K562 treated with DMSO at 1 percent for 24 hours (cell line): ENCODE data around the gene ZFYVE21. TPM values are rescaled to one million over a fixed set of nuclear protein-coding genes. Genes with fewer than 3 reads are reported as not detected.

ENCODE experiments used
- total RNA-seq: library from RNA; unstranded; fragments of 300-600 nt; gene quantifications from 2 replicates; pipeline ENCODE4 v1.2.3, GENCODE V29; 2022; ENCODE audit warnings: low read depth; ENCODE audit not compliant: insufficient read depth

Gene ZFYVE21
- total RNA-seq: 18.9 and 19.4 TPM in 2 replicates

GRCh38 chr14:103715052-103716000 lies at the start of gene ZFYVE21, which contains the start of gene XRCC3:
ZFYVE21 (plus strand) TSS chr14:103715810; CDS start chr14:103715842, 32 bp downstream.
XRCC3 (minus strand) TSS chr14:103715451; CDS start chr14:103711087, 4,364 bp downstream.

Other genes starting within 250 kb of the ZFYVE21 start
- 286 and 315 TPM in 2 replicates for gene CKB, start 193.0 kb upstream of the ZFYVE21 start, total RNA-seq
- 6.5 TPM in 2 replicates for gene TRMT61A, start 186.6 kb upstream of the ZFYVE21 start, total RNA-seq
- gene BAG5, start 153.2 kb upstream of the ZFYVE21 start, total RNA-seq: 6.2 and 7.2 TPM in 2 replicates
- 33.4 and 61.9 TPM in 2 replicates for gene COA8, start 152.8 kb upstream of the ZFYVE21 start, total RNA-seq
- 130 and 136 TPM in 2 replicates for gene KLC1, start 86.6 kb upstream of the ZFYVE21 start, total RNA-seq
- 31.3 and 35.0 TPM in 2 replicates for gene XRCC3, start 359 bp upstream of the ZFYVE21 start, total RNA-seq
- gene PPP1R13B, start 131.8 kb downstream of the ZFYVE21 start, total RNA-seq: 2.3 and 2.4 TPM in 2 replicates
- 0.22 TPM in 1 of 2 replicates, not detected in the other for gene TDRD9, start 212.6 kb downstream of the ZFYVE21 start, total RNA-seq
- gene RD3L, start 226.7 kb downstream of the ZFYVE21 start, total RNA-seq: not detected in 2 replicates